Measurements from ENCODE around the gene LGI2.

- no peak for TF ChIP-seq CTCF (IDR thresholded peaks at IDR 0.05)
- TF ChIP-seq POLR2A (IDR thresholded peaks at IDR 0.05), result no peak
These were observed 30.1 kb downstream of the LGI2 start for GRCh38 chr4:25000639-25001038.
